ENCODE data around the gene TRPV3.

DNA sequence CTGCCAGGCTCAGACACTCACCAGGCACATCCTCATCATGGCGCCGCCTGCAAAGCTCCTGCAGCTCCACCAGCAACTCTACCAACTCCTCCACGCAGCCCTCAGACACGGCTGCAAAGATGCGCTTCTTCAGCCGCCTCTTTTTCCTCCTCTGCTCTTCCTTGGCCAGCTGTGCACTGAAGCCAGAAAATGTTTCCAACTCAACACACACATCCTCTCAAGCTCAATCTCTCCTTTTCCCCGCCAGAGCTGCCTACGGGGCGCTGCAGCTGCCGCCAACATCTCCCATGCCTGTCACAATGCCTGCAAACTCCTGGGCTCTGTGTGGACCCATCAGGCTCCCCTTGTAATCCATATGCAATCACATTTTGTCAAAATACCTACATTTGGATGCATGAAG is 14.2 kb downstream of the TRPV3 start:
- TF ChIP-seq ZNF274 (IDR thresholded peaks at IDR 0.05; ENCODE audit: low read depth, low read length) (no peak), SUZ12 (IDR thresholded peaks at IDR 0.05; ENCODE audit: extremely low read depth, insufficient read depth, insufficient read length) (no peak), YY1 (IDR thresholded peaks at IDR 0.05; ENCODE audit: insufficient read depth, insufficient read length) (no peak)

All from NT2/D1 (cell line).